IMR-90 (cell line): Measurements from ENCODE around the gene ZNF644.

Source experiments
- BHLHE40 ChIP-seq: fragments of 150-350 bp; IDR thresholded peaks from 2 replicates; pipeline ENCODE4 v1.6.1; 2016; ENCODE audit warnings: mild to moderate bottlenecking, low read depth, low read length
- POLR2A ChIP-seq: IDR thresholded peaks from 2 replicates; pipeline ENCODE4 v1.6.1; 2012; ENCODE audit warnings: mild to moderate bottlenecking, low read depth, low read length
- RAD21 ChIP-seq: IDR thresholded peaks from 2 replicates; pipeline ENCODE4 v1.6.1; 2012; ENCODE audit warnings: low read length, improper control_type of control experiment
- RCOR1 ChIP-seq: IDR thresholded peaks from 2 replicates; pipeline ENCODE4 v1.6.1; 2012; ENCODE audit warnings: mild to moderate bottlenecking, low read length, improper control_type of control experiment; ENCODE audit not compliant: insufficient replicate concordance
- TF ChIP-seq, protein P1 (sequence below): conservative IDR thresholded peaks from 2 replicates; pipeline ENCODE4 v1.5.1; 2012; ENCODE audit warnings: mild to moderate bottlenecking, low read depth, low read length, improper control_type of control experiment
- TF ChIP-seq, protein P2 (sequence below): fragments of 150-350 bp; IDR thresholded peaks from 2 replicates; pipeline ENCODE4 v1.6.1; 2016; ENCODE audit warnings: low read depth, mild to moderate bottlenecking, low read length, moderate library complexity, borderline replicate concordance

DNA sequence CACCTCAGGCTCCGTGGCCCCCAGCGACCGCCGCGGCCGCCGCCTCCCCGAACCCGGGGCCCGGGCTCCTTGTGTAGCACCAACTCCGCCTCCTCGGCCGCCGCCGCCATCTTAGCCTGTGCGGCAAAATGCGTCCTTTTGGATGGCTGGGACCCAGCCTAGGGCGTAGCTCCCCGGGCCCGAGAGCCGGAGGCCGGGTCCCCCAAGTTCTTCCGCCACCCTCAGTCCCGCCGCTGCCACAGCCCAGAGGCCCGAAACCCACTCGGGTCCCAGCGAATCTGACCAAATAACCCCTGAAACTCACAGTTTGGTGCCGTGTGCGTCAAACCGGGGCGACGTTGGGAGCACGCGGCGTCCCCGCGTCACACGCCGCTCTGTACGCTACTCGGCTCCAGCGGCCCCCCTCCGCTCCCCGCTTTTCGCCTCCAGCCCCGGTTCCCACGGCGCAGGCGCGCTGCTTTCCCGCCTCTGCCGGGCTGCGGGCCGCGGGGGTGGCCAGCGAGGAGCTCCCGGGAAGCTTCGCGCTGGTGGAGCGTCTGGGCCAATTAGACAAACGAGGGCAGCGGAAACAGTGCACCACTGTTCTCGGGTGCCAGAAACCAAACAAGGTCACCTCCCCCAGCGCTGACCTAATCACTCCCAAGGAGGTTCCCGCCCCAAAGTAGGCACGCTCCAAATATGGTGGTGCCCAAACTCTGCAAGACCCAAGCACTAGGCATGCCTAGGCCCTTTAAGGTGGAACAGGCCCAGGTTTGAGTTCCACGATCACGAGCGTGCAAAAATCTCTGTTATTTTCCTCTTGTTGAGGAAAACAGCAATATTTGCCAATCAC, at the start of gene ZNF644:
- TF ChIP-seq RAD21 (no peak), POLR2A (peak; percentile 91), RCOR1 (no peak), BHLHE40 (peak; percentile 40; the same call in 1 of the 2 replicates)
- TF ChIP-seq, protein P1, sequence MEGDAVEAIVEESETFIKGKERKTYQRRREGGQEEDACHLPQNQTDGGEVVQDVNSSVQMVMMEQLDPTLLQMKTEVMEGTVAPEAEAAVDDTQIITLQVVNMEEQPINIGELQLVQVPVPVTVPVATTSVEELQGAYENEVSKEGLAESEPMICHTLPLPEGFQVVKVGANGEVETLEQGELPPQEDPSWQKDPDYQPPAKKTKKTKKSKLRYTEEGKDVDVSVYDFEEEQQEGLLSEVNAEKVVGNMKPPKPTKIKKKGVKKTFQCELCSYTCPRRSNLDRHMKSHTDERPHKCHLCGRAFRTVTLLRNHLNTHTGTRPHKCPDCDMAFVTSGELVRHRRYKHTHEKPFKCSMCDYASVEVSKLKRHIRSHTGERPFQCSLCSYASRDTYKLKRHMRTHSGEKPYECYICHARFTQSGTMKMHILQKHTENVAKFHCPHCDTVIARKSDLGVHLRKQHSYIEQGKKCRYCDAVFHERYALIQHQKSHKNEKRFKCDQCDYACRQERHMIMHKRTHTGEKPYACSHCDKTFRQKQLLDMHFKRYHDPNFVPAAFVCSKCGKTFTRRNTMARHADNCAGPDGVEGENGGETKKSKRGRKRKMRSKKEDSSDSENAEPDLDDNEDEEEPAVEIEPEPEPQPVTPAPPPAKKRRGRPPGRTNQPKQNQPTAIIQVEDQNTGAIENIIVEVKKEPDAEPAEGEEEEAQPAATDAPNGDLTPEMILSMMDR: no peak
- TF ChIP-seq, protein P2, sequence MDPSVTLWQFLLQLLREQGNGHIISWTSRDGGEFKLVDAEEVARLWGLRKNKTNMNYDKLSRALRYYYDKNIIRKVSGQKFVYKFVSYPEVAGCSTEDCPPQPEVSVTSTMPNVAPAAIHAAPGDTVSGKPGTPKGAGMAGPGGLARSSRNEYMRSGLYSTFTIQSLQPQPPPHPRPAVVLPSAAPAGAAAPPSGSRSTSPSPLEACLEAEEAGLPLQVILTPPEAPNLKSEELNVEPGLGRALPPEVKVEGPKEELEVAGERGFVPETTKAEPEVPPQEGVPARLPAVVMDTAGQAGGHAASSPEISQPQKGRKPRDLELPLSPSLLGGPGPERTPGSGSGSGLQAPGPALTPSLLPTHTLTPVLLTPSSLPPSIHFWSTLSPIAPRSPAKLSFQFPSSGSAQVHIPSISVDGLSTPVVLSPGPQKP: no peak
